HepG2 (cell line): ENCODE measurements around the gene ZNF382. TPM values are rescaled to one million over a fixed set of nuclear protein-coding genes. Genes with fewer than 3 reads are reported as not detected.

Source experiments
- ATAC-seq: fragments of 200-7000 bp; cut with Tn5 transposase; 3 replicates; pipeline ENCODE4 v1.9.1; 2020; ENCODE audit warnings: mild to moderate bottlenecking, moderate library complexity
- BruUV-seq: library from RNA; stranded (reverse); fragments of 400-500 nt; replicated peaks from 2 replicates; lab custom pipeline; 2021; lab: Mats Ljungman, UMichigan
- CTCF ChIA-PET: fragments of 300-600 bp; formaldehyde crosslinking; extraction: SDS; loops from one replicate; lab custom pipeline; 2021; ENCODE audit warnings: low total read pairs, inconsistent platforms, low intra/inter-chr PET ratio; lab: Yijun Ruan, JAX
- POLR2A ChIA-PET: fragments of 350-600 bp; sonication (Branson Sonifier 250); formaldehyde crosslinking; loops from one replicate; lab custom pipeline; 2020; ENCODE audit warnings: antibody characterized with exemption, inconsistent platforms; lab: Yijun Ruan, JAX
- DNase-seq: peaks from one replicate; pipeline ENCODE4 v3.0.0-alpha.2; 2015; ENCODE audit warnings: low spot score
- FAIRE-seq: peaks from 3 replicates; lab custom pipeline; 2011; peaks lifted over from hg19 to GRCh38; lab: Jason Lieb, UNC
- H2AFZ ChIP-seq: one replicate; pipeline ENCODE4 v1.6.1; 2011; ENCODE audit warnings: low read length, inconsistent platforms
- H3K27ac ChIP-seq: fragments of 300-600 bp; 3 replicates; pipeline ENCODE4 v1.8.0; 2011; ENCODE audit warnings: mixed run types, mild to moderate bottlenecking, mixed read lengths, low read length, inconsistent platforms; ENCODE audit not compliant: insufficient read depth; ENCODE audit errors: extremely low read length
- H3K27me3 ChIP-seq, 2 experiments: fragments of 200-600 bp in 1 of 2; 2 replicates in 1 of 2; 3 replicates in 1 of 2; pipeline versions ENCODE4 v1.6.0 to v1.8.0; 2011; ENCODE audit warnings: low read length in 2 of 2, mild to moderate bottlenecking in 2 of 2, moderate library complexity in 2 of 2, inconsistent platforms in 1 of 2; ENCODE audit not compliant: insufficient read depth in 2 of 2, control insufficient read depth in 1 of 2
- H3K36me3 ChIP-seq, 2 experiments: fragments of 200-600 bp in 1 of 2; replicated peaks in 1 of 2; 2 replicates in 1 of 2; 3 replicates in 1 of 2; pipeline versions ENCODE4 v1.5.1 to v1.8.0; 2011; ENCODE audit warnings: low read length in 2 of 2, inconsistent platforms in 1 of 2; ENCODE audit not compliant: insufficient read depth in 2 of 2, control insufficient read depth in 1 of 2
- H3K4me1 ChIP-seq: 2 replicates; pipeline ENCODE4 v1.5.1; 2012; ENCODE audit warnings: low read length, inconsistent platforms; ENCODE audit not compliant: insufficient read depth
- H3K4me2 ChIP-seq: 2 replicates; pipeline ENCODE4 v1.6.0; 2011; ENCODE audit warnings: low read depth, low read length, inconsistent platforms
- H3K4me3 ChIP-seq, 3 experiments: fragments of 200-600 bp in 1 of 3; sonication (generic), shearing (Covaris generic) in 1 of 3; replicated peaks in 1 of 3; 2 replicates each; pipeline ENCODE4 v1.5.1; 2011 to 2016; ENCODE audit warnings: low read length in 3 of 3, inconsistent platforms in 2 of 3, low read depth in 2 of 3, mild to moderate bottlenecking in 2 of 3, control low read depth in 1 of 3, mixed read lengths in 1 of 3; ENCODE audit not compliant: insufficient read depth in 1 of 3
- H3K79me2 ChIP-seq: one replicate; pipeline ENCODE4 v1.6.1; 2011; ENCODE audit warnings: low read length, inconsistent platforms; ENCODE audit not compliant: insufficient read depth
- H3K9ac ChIP-seq: 2 replicates; pipeline ENCODE4 v1.6.0; 2011; ENCODE audit warnings: mild to moderate bottlenecking, low read depth, low read length, inconsistent platforms; ENCODE audit not compliant: insufficient read depth
- H3K9me3 ChIP-seq: 2 replicates; pipeline ENCODE4 v1.5.1; 2012; ENCODE audit warnings: mild to moderate bottlenecking, low read length
- H4K20me1 ChIP-seq: 2 replicates; pipeline ENCODE4 v1.6.0; 2011; ENCODE audit warnings: inconsistent platforms, mild to moderate bottlenecking, low read length, moderate library complexity; ENCODE audit not compliant: insufficient read depth
- CBFB ChIP-seq: sonication (generic); formaldehyde crosslinking; IDR thresholded peaks from 2 replicates; pipeline ENCODE4 v1.4.0; 2020; ENCODE audit warnings: missing genetic modification reagents
- CTCF ChIP-seq: sonication (generic); formaldehyde crosslinking; IDR thresholded peaks from 2 replicates; pipeline ENCODE4 v1.5.0; 2020; ENCODE audit warnings: mild to moderate bottlenecking, missing genetic modification reagents, moderate library complexity
- HNRNPL ChIP-seq: fragments of 200-400 bp; formaldehyde crosslinking; IDR thresholded peaks from 2 replicates; pipeline ENCODE4 v1.6.1; 2017; ENCODE audit warnings: mild to moderate bottlenecking, low read depth, low read length
- KDM5A ChIP-seq: fragments of 200-600 bp; sonication (generic); IDR thresholded peaks from 2 replicates; pipeline ENCODE4 v1.7.0; 2018; ENCODE audit warnings: antibody characterized with exemption, mild to moderate bottlenecking, low read length, borderline replicate concordance
- MAFG ChIP-seq: sonication (generic); formaldehyde crosslinking; IDR thresholded peaks from 2 replicates; pipeline ENCODE4 v1.5.1; 2020; ENCODE audit warnings: mild to moderate bottlenecking, missing genetic modification reagents
- NFYC ChIP-seq: IDR thresholded peaks from 2 replicates; pipeline ENCODE4 v1.6.1; 2016; ENCODE audit warnings: missing genetic modification reagents, missing compliant biosample characterization
- ONECUT2 ChIP-seq: sonication (generic); formaldehyde crosslinking; IDR thresholded peaks from 2 replicates; pipeline ENCODE4 v1.4.0; 2020; ENCODE audit warnings: missing genetic modification reagents
- PLSCR1 ChIP-seq: sonication (generic); formaldehyde crosslinking; IDR thresholded peaks from 2 replicates; pipeline ENCODE4 v1.5.0; 2020; ENCODE audit warnings: missing genetic modification reagents, mild to moderate bottlenecking, borderline replicate concordance
- SMARCE1 ChIP-seq: fragments of 450-650 bp; IDR thresholded peaks from 2 replicates; pipeline ENCODE4 v1.6.1; 2017; ENCODE audit warnings: borderline replicate concordance
- SNAPC2 ChIP-seq: sonication (generic); formaldehyde crosslinking; IDR thresholded peaks from 2 replicates; pipeline ENCODE4 v1.8.1; 2022; ENCODE audit warnings: mild to moderate bottlenecking, missing genetic modification reagents
- SOX13 ChIP-seq, 3 experiments: fragments of 450-650 bp in 1 of 3; sonication (generic) in 1 of 3; formaldehyde crosslinking in 1 of 3; IDR thresholded peaks in 2 of 3; conservative IDR thresholded peaks in 1 of 3; 2 replicates each; pipeline versions ENCODE4 v1.5.0 to v1.6.1; 2016 to 2020; ENCODE audit warnings: antibody characterized with exemption in 1 of 3, mild to moderate bottlenecking in 1 of 3, missing compliant biosample characterization in 1 of 3, missing genetic modification reagents in 1 of 3, moderate library complexity in 1 of 3
- THAP8 ChIP-seq: sonication (generic); formaldehyde crosslinking; IDR thresholded peaks from 2 replicates; pipeline ENCODE4 v1.5.1; 2020; ENCODE audit warnings: missing genetic modification reagents, mild to moderate bottlenecking, borderline replicate concordance
- ZBTB7A ChIP-seq: sonication (generic); formaldehyde crosslinking; IDR thresholded peaks from 2 replicates; pipeline ENCODE4 v1.8.0; 2022; ENCODE audit warnings: mild to moderate bottlenecking, missing genetic modification reagents
- ZNF142 ChIP-seq: sonication (generic); formaldehyde crosslinking; IDR thresholded peaks from 2 replicates; pipeline ENCODE4 v1.4.0; 2020; ENCODE audit warnings: missing genetic modification reagents
- ZNF501 ChIP-seq: sonication (generic); formaldehyde crosslinking; IDR thresholded peaks from 2 replicates; pipeline ENCODE4 v1.5.1; 2020; ENCODE audit warnings: mild to moderate bottlenecking, moderate library complexity, missing genetic modification reagents
- ZSCAN22 ChIP-seq: sonication (generic); formaldehyde crosslinking; IDR thresholded peaks from 2 replicates; pipeline ENCODE4 v1.4.0; 2020; ENCODE audit warnings: mild to moderate bottlenecking, missing genetic modification reagents
- WGBS: methylation state at CpG from one replicate; pipeline ENCODE4 v1.1.6; 2017; ENCODE audit warnings: low lambda C conversion rate; 5-methylcytosine and 5-hydroxymethylcytosine counted together
- in situ Hi-C: cut with HindIII; loops from 2 replicates; pipeline ENCODE4 v1.10.0; 2017; ENCODE audit warnings: low pct_unique_long_range_greater_than_20kb; ENCODE audit not compliant: extremely low pct_ligation_motif_present
- intact Hi-C: fragments of 100-400 bp; cut with micrococcal nuclease; formaldehyde crosslinking; loops from one replicate; pipeline ENCODE4 v1.10.0; 2022; ENCODE audit not compliant: unreplicated experiment
- polyA plus RNA-seq, 8 experiments: library from polyadenylated mRNA; depleted of rRNA in 3 of 8; stranded (reverse) in 7 of 8; unstranded in 1 of 8; fragments of >200 nt; fragmentation: Illumina TruSeq in 4 of 8; extraction: Trizol in 4 of 8; gene quantifications; 2 replicates each; pipeline versions ENCODE4 v1.2.1 to v1.2.3, GENCODE V29; 2011 to 2016; ENCODE audit warnings: low read depth in 4 of 8, missing spikeins in 1 of 8, mixed read lengths in 1 of 8; ENCODE audit not compliant: insufficient read depth in 1 of 8
- total RNA-seq, 5 experiments: library from RNA; depleted of rRNA; stranded (reverse); fragments of >200 nt; fragmentation: Illumina TruSeq; extraction: Trizol; gene quantifications; 2 replicates each; pipeline ENCODE4 v1.2.3, GENCODE V29; 2016; ENCODE audit warnings: low read depth in 1 of 5

Gene ZNF382
- total and polyA plus RNA-seq, 2 of the 13 experiments (the other 11 are each of a cell fraction or from before 2014, with no cell fraction given), result 2.3 to 6.8 TPM

- Histone ChIP-seq H3K79me2 (no peaks in the 10 kb centered on the region), H3K9me3 (peaks cover 97% of the 10 kb centered on the region), H3K4me3 (no peak overlapping the region), H3K36me3 (peaks cover 4 to 11% of the 10 kb centered on the region in 2 experiments; a peak in 4 of 5 replicates), H2AFZ (no peak overlapping the region), H3K27me3 (no peaks in the 10 kb centered on the region), H3K4me1 (no peaks in the 10 kb centered on the region), H3K4me2 (no peak overlapping the region), H3K27ac (no peak overlapping the region), H3K9ac (no peak overlapping the region), H4K20me1 (no peaks in the 10 kb centered on the region)
- intact Hi-C loops, result no loop called here
- FAIRE-seq (no peak), DNase-seq (no peak), ATAC-seq (no peak)
- ChIA-PET CTCF (no interaction called here), POLR2A (no interaction called here)
- in situ Hi-C loops, result no loop called here
- no TSS peak for BruUV-seq
- WGBS, result 92% methylated on average over 5 of the region's 5 CpGs
- TF ChIP-seq ZBTB7A (CRISPR knock-in tag) (no peak), THAP8 (no peak), KDM5A (no peak), MAFG (CRISPR knock-in tag) (no peak), PLSCR1 (CRISPR knock-in tag) (no peak), ONECUT2 (CRISPR knock-in tag) (no peak), HNRNPL (no peak), ZSCAN22 (no peak), SNAPC2 (CRISPR knock-in tag) (no peak), SMARCE1 (no peak), CBFB (CRISPR knock-in tag) (no peak), NFYC (CRISPR knock-in tag) (no peak), ZNF142 (CRISPR knock-in tag) (no peak), SOX13 (IDR thresholded peaks at IDR 0.05) (no peak), SOX13 (CRISPR knock-in tag; conservative IDR thresholded peaks at IDR 0.05 in 1 of 2, IDR thresholded peaks at IDR 0.05 in 1 of 2) (no peak), CTCF (CRISPR knock-in tag) (no peak), ZNF501 (CRISPR knock-in tag) (no peak)
These were observed 21.9 kb downstream of the ZNF382 start for GRCh38 chr19:36627057-36627456.
